RWPE2 (cell line): Measurements from ENCODE around the gene BSG.

Experiments
- ATAC-seq: fragments of 200-7000 bp; cut with Tn5 transposase; 3 replicates; pipeline ENCODE4 v1.9.1; 2021; ENCODE audit warnings: low read depth
- DNase-seq: peaks from one replicate; pipeline ENCODE4 v3.0.0-alpha.2; 2020; ENCODE audit warnings: low spot score
- H3K27ac ChIP-seq: fragments of 450-650 bp; 2 replicates; pipeline ENCODE4 v1.5.1; 2017; ENCODE audit warnings: mild to moderate bottlenecking; ENCODE audit not compliant: poor library complexity, severe bottlenecking
- H3K27me3 ChIP-seq: fragments of 250-450 bp; sonication (Bioruptor Pico); 2 replicates; pipeline ENCODE4 v1.5.1; 2021; ENCODE audit warnings: mild to moderate bottlenecking, moderate library complexity; ENCODE audit not compliant: insufficient read depth, poor library complexity, severe bottlenecking
- H3K36me3 ChIP-seq: fragments of 250-450 bp; sonication (Bioruptor Pico); 2 replicates; pipeline ENCODE4 v1.5.1; 2020; ENCODE audit warnings: low read depth, mild to moderate bottlenecking, moderate library complexity
- H3K4me1 ChIP-seq: fragments of 250-450 bp; sonication (Bioruptor Pico); 2 replicates; pipeline ENCODE4 v1.5.1; 2021; ENCODE audit warnings: mild to moderate bottlenecking, moderate library complexity; ENCODE audit not compliant: insufficient read depth, poor library complexity, severe bottlenecking
- H3K4me3 ChIP-seq: fragments of 250-450 bp; sonication (Bioruptor Pico); 2 replicates; pipeline ENCODE4 v1.5.1; 2021; ENCODE audit warnings: mild to moderate bottlenecking, moderate library complexity; ENCODE audit not compliant: severe bottlenecking
- H3K9me3 ChIP-seq: fragments of 250-450 bp; sonication (Bioruptor Pico); 2 replicates; pipeline ENCODE4 v1.5.1; 2021; ENCODE audit warnings: mild to moderate bottlenecking, moderate library complexity; ENCODE audit not compliant: severe bottlenecking
- TF ChIP-seq, protein P1 (sequence below): fragments of 450-650 bp; IDR thresholded peaks from one replicate; pipeline ENCODE4 v1.5.1; 2017; ENCODE audit warnings: mild to moderate bottlenecking, moderate library complexity; ENCODE audit not compliant: poor library complexity, severe bottlenecking

Gene BSG

DNA sequence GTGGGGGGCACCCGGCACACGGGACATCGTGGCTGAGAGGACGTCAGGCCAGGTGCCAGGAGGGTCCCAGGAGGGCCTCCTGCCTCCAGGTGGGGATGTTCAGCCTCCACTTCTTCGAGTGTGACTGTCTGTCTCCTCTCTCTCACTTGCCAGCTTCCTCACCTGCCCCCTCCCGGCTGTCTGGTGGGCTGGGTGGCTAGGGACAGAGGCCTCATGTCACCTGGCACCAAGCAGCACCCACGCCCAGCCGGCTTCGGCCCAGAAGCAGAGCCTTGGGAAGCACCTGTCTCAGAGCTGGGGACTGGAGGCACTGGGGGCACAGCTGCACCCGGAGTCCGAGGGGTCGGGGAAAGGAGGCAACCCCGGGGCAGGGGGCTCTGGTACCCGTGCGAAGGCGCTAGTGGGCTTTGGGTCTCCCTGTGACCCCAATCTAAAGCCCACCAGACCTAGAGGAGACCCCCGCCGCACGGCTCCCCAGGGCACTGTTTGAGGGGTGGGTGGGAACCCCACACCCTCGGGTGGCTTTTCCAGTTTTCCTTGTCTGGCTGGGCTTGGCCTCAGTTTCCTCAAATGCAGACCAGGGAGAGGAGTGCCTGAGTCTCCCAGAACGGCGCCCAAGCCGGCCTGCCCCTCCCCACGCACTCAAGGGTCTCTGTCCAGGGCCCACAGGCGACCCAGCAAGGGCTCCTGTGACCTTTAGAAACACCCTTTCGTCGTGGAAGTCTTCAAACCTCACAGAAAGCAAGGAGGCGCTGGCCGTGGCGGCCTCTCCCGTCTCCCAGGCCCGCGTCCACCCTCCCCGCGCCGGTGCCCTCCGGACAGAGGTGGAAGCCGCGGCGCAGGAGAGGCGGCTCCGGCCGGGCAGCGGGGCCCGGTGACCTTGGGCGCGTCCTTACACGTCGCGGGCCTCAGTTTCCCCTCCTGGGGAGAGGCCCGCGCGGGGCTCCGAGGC, 16.6 kb downstream of the BSG start:
- H3K4me3 ChIP-seq: no peak overlapping the region
- no peaks in the 10 kb centered on the region for H3K36me3 ChIP-seq
- H3K27ac ChIP-seq: no peak overlapping the region
- H3K27me3 ChIP-seq: peaks cover 29% of the 10 kb centered on the region
- H3K9me3 ChIP-seq: no peaks in the 10 kb centered on the region
- TF ChIP-seq, protein P1, sequence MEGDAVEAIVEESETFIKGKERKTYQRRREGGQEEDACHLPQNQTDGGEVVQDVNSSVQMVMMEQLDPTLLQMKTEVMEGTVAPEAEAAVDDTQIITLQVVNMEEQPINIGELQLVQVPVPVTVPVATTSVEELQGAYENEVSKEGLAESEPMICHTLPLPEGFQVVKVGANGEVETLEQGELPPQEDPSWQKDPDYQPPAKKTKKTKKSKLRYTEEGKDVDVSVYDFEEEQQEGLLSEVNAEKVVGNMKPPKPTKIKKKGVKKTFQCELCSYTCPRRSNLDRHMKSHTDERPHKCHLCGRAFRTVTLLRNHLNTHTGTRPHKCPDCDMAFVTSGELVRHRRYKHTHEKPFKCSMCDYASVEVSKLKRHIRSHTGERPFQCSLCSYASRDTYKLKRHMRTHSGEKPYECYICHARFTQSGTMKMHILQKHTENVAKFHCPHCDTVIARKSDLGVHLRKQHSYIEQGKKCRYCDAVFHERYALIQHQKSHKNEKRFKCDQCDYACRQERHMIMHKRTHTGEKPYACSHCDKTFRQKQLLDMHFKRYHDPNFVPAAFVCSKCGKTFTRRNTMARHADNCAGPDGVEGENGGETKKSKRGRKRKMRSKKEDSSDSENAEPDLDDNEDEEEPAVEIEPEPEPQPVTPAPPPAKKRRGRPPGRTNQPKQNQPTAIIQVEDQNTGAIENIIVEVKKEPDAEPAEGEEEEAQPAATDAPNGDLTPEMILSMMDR: no peak
- DNase-seq (peak; percentile 45), ATAC-seq (no peak)
- no peaks in the 10 kb centered on the region for H3K4me1 ChIP-seq

DNA sequence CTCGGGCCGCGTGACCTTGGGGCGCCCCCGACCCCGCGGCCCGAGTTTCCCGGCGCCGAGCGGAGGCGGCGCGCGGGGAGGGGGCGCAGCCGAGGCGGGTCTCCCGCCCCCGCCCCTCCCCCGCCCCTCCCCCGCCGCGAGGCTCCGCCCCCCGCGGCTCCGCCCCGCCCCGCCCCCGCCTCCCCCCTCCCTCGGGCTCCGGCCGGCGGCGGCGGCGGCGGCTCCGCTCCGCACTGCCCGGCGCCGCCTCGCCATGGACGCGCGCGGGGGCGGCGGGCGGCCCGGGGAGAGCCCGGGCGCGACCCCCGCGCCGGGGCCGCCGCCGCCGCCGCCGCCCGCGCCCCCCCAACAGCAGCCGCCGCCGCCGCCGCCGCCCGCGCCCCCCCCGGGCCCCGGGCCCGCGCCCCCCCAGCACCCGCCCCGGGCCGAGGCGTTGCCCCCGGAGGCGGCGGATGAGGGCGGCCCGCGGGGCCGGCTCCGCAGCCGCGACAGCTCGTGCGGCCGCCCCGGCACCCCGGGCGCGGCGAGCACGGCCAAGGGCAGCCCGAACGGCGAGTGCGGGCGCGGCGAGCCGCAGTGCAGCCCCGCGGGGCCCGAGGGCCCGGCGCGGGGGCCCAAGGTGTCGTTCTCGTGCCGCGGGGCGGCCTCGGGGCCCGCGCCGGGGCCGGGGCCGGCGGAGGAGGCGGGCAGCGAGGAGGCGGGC, 17.4 kb downstream of the BSG start, which contains the start of gene HCN2:
TSS of gene HCN2 (plus strand) at position 189 of the 703 bp plus-strand sequence. CDS start at position 254, 65 bp downstream.
- no peaks in the 10 kb centered on the region for H3K4me1 ChIP-seq
- ATAC-seq (no peak), DNase-seq (no peak)
- no peak within 1 kb of the TSS for H3K27ac ChIP-seq
- H3K9me3 ChIP-seq: no peaks in the 10 kb centered on the region
- H3K4me3 ChIP-seq: peak within 1 kb of the TSS; percentile 18
- TF ChIP-seq, protein P1: no peak
- no peaks in the 10 kb centered on the region for H3K36me3 ChIP-seq
- peaks cover 29% of the 10 kb centered on the region for H3K27me3 ChIP-seq

DNA sequence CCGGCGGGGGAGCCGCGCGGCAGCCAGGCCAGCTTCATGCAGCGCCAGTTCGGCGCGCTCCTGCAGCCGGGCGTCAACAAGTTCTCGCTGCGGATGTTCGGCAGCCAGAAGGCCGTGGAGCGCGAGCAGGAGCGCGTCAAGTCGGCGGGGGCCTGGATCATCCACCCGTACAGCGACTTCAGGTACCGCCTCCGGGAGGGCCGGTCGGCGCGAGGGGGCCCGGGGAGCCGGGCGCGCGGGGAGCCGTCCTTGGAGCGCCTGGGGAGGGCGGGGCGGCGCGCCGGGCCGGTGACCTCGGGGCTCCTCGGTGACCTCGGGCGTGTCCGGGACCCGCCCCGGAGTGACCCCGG, 18.0 kb downstream of the BSG start:
- H3K9me3 ChIP-seq: no peaks in the 10 kb centered on the region
- DNase-seq (no peak), ATAC-seq (no peak)
- H3K4me3 ChIP-seq: peak overlapping the region; percentile 18
- TF ChIP-seq, protein P1: no peak
- no peaks in the 10 kb centered on the region for H3K36me3 ChIP-seq
- H3K27ac ChIP-seq: no peak overlapping the region
- no peaks in the 10 kb centered on the region for H3K4me1 ChIP-seq
- H3K27me3 ChIP-seq: peaks cover 29% of the 10 kb centered on the region

DNA sequence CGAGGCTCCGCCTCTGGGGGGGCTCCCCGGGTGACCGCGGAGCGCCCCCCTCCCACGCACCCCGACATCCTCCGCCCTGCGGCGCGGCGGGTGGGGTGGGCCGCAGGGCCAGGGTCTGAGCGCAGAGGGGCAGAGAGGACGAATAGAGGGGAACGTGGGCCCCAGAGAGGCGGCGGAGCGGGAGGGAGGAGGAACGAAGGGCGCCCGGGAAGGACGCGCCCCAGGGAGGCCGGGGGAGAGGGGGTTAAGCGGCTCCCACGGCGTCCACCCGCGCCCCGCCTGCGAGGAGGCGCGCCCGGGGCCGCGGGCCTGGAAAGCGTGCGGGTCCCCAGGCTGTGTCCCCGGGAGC, 18.3 kb downstream of the BSG start:
- H3K27me3 ChIP-seq: peaks cover 29% of the 10 kb centered on the region
- TF ChIP-seq, protein P1: no peak
- no peak overlapping the region for H3K4me3 ChIP-seq
- no peak overlapping the region for H3K27ac ChIP-seq
- no peaks in the 10 kb centered on the region for H3K9me3 ChIP-seq
- no peak for DNase-seq
- no peaks in the 10 kb centered on the region for H3K4me1 ChIP-seq
- ATAC-seq: no peak
- H3K36me3 ChIP-seq: no peaks in the 10 kb centered on the region
